ENCODE measurements around the gene FHL2. TPM values are rescaled to one million over a fixed set of nuclear protein-coding genes. Genes with fewer than 3 reads are reported as not detected.

Gene FHL2
- total and polyA plus RNA-seq, 2 of the 13 experiments (the other 11 are each of a cell fraction or from before 2014, with no cell fraction given): 1.9 to 74.8 TPM

GRCh38 chr2:105337122-105338019 is 61.5 kb downstream of the FHL2 start, which contains the start of gene C2orf49 (continued):
- TF ChIP-seq, protein P1, sequence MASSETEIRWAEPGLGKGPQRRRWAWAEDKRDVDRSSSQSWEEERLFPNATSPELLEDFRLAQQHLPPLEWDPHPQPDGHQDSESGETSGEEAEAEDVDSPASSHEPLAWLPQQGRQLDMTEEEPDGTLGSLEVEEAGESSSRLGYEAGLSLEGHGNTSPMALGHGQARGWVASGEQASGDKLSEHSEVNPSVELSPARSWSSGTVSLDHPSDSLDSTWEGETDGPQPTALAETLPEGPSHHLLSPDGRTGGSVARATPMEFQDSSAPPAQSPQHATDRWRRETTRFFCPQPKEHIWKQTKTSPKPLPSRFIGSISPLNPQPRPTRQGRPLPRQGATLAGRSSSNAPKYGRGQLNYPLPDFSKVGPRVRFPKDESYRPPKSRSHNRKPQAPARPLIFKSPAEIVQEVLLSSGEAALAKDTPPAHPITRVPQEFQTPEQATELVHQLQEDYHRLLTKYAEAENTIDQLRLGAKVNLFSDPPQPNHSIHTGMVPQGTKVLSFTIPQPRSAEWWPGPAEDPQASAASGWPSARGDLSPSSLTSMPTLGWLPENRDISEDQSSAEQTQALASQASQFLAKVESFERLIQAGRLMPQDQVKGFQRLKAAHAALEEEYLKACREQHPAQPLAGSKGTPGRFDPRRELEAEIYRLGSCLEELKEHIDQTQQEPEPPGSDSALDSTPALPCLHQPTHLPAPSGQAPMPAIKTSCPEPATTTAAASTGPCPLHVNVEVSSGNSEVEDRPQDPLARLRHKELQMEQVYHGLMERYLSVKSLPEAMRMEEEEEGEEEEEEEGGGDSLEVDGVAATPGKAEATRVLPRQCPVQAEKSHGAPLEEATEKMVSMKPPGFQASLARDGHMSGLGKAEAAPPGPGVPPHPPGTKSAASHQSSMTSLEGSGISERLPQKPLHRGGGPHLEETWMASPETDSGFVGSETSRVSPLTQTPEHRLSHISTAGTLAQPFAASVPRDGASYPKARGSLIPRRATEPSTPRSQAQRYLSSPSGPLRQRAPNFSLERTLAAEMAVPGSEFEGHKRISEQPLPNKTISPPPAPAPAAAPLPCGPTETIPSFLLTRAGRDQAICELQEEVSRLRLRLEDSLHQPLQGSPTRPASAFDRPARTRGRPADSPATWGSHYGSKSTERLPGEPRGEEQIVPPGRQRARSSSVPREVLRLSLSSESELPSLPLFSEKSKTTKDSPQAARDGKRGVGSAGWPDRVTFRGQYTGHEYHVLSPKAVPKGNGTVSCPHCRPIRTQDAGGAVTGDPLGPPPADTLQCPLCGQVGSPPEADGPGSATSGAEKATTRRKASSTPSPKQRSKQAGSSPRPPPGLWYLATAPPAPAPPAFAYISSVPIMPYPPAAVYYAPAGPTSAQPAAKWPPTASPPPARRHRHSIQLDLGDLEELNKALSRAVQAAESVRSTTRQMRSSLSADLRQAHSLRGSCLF (CRISPR knock-in tag; IDR thresholded peaks at IDR 0.05; ENCODE audit: borderline replicate concordance): no peak
- TF ChIP-seq ZBTB7A (CRISPR knock-in tag; IDR thresholded peaks at IDR 0.05) (peak; percentile 72; the same call in 1 of the 2 replicates), HMGA1 (CRISPR knock-in tag; conservative IDR thresholded peaks at IDR 0.05) (no peak), TMF1 (CRISPR knock-in tag; IDR thresholded peaks at IDR 0.05; ENCODE audit: low read depth) (no peak), ERF (CRISPR knock-in tag; IDR thresholded peaks at IDR 0.05) (peak; percentile 91), POLR2AphosphoS5 (IDR thresholded peaks at IDR 0.05; ENCODE audit: low read depth, low read length) (peak; percentile 84), POLR2G (IDR thresholded peaks at IDR 0.05; ENCODE audit: low read depth, low read length) (peak; percentile 89), MED13 (CRISPR knock-in tag; IDR thresholded peaks at IDR 0.05) (no peak), ZKSCAN5 (CRISPR knock-in tag; IDR thresholded peaks at IDR 0.05) (no peak), ZFY (CRISPR knock-in tag; IDR thresholded peaks at IDR 0.05) (peak; percentile 87), NFYB (CRISPR knock-in tag; IDR thresholded peaks at IDR 0.05) (peak; percentile 28; the same call in 1 of the 2 replicates), FOXO1 (CRISPR knock-in tag; IDR thresholded peaks at IDR 0.05) (peak; percentile 65), ZFP41 (CRISPR knock-in tag; IDR thresholded peaks at IDR 0.05; ENCODE audit: borderline replicate concordance) (no peak; the same call in 1 of the 2 replicates), NONO (IDR thresholded peaks at IDR 0.05) (no peak), NONO (CRISPR knock-in tag; conservative IDR thresholded peaks at IDR 0.05) (peak; percentile 66), SAP130 (CRISPR knock-in tag; IDR thresholded peaks at IDR 0.05; ENCODE audit: low read depth) (peak; percentile 90), EHMT2 (IDR thresholded peaks at IDR 0.05; ENCODE audit: borderline replicate concordance, low read depth, low read length) (no peak; the same call in 1 of the 2 replicates), FOSL2 (CRISPR knock-in tag; IDR thresholded peaks at IDR 0.05) (peak; percentile 45), ZNF619 (CRISPR knock-in tag; IDR thresholded peaks at IDR 0.05) (0 out of 2 replicates have a peak, but pooled peaks have one; percentile 70)
- TF ChIP-seq, protein P2, sequence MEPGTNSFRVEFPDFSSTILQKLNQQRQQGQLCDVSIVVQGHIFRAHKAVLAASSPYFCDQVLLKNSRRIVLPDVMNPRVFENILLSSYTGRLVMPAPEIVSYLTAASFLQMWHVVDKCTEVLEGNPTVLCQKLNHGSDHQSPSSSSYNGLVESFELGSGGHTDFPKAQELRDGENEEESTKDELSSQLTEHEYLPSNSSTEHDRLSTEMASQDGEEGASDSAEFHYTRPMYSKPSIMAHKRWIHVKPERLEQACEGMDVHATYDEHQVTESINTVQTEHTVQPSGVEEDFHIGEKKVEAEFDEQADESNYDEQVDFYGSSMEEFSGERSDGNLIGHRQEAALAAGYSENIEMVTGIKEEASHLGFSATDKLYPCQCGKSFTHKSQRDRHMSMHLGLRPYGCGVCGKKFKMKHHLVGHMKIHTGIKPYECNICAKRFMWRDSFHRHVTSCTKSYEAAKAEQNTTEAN (CRISPR knock-in tag; conservative IDR thresholded peaks at IDR 0.05): no peak
- TF ChIP-seq, protein P3, sequence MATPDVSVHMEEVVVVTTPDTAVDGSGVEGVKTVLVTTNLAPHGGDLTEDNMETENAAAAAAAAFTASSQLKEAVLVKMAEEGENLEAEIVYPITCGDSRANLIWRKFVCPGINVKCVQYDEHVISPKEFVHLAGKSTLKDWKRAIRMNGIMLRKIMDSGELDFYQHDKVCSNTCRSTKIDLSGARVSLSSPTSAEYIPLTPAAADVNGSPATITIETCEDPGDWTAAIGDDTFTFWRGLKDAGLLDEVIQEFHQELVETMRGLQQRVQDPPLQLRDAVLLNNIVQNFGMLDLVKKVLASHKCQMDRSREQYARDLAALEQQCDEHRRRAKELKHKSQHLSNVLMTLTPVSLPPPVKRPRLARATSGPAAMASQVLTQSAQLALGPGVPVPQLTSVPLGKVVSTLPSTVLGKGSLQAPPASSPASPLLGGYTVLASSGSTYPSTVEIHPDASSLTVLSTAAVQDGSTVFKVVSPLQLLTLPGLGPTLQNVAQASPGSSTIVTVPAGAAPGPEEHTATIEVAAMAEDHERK (CRISPR knock-in tag; IDR thresholded peaks at IDR 0.05; ENCODE audit: low read depth): no peak; the same call in 1 of the 2 replicates
- TF ChIP-seq, protein P4, sequence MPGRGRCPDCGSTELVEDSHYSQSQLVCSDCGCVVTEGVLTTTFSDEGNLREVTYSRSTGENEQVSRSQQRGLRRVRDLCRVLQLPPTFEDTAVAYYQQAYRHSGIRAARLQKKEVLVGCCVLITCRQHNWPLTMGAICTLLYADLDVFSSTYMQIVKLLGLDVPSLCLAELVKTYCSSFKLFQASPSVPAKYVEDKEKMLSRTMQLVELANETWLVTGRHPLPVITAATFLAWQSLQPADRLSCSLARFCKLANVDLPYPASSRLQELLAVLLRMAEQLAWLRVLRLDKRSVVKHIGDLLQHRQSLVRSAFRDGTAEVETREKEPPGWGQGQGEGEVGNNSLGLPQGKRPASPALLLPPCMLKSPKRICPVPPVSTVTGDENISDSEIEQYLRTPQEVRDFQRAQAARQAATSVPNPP (CRISPR knock-in tag; IDR thresholded peaks at IDR 0.05): 0 out of 2 replicates have a peak, but pooled peaks have one; percentile 26

All from HepG2 (cell line).